ENCODE measurements around the gene OR10D3. TPM values are rescaled to one million over a fixed set of nuclear protein-coding genes. Genes with fewer than 3 reads are reported as not detected.

Gene OR10D3
- total RNA-seq, 5 donors from 2014 or later (not counting 1 experiment from before 2014, with no cell fraction given), result not detected

- H3K27ac ChIP-seq (ENCODE audit: low read length), result no peak overlapping the region
- no peaks in the 10 kb centered on the region for H3K36me3 Mint-ChIP-seq
- 40% methylated on average over 1 of the region's 3 CpGs for WGBS (ENCODE audit: insufficient coverage)
- H3K4me1 ChIP-seq (ENCODE audit: control insufficient read depth in 1 of 2, extremely low read depth in 1 of 2, insufficient read depth in 2 of 2, low read length in 2 of 2), result no peaks in the 10 kb centered on the region
- no peak overlapping the region for H3K4me3 Mint-ChIP-seq
- ChIA-PET POLR2A (no interaction called here), CTCF (no interaction called here)
- no peaks in the 10 kb centered on the region for H3K9me3 Mint-ChIP-seq
- no peak overlapping the region for H3K27ac Mint-ChIP-seq
- peaks cover 2 to 7% of the 10 kb centered on the region in 2 donors for H3K27me3 Mint-ChIP-seq
- H3K36me3 ChIP-seq (ENCODE audit: control insufficient read depth in 2 of 2, extremely low read depth in 1 of 2, insufficient read depth in 1 of 2, low read length in 1 of 2), result no peaks in the 10 kb centered on the region
- H3K9me3 ChIP-seq, result no peaks in the 10 kb centered on the region
- no peak overlapping the region for H3K4me3 ChIP-seq (ENCODE audit: control insufficient read depth in 1 of 2, extremely low read depth in 1 of 2, low read length in 1 of 2)
- H3K4me1 Mint-ChIP-seq, result no peaks in the 10 kb centered on the region
- H3K27me3 ChIP-seq (replicated peaks in 1 of 2; ENCODE audit: control insufficient read depth in 2 of 2, extremely low read depth in 1 of 2, insufficient read depth in 2 of 2, low read length in 1 of 2), result peaks cover 0 to 4% of the 10 kb centered on the region in 2 experiments
- ATAC-seq (replicated peaks in 1 of 4) (no peak), DNase-seq (no peak)
Observed at GRCh38 chr11:124202951-124203350, 19.8 kb downstream of the OR10D3 start.

GRCh38 chr11:124204008-124204407, 20.9 kb downstream of the OR10D3 start:
- Mint-ChIP-seq H3K36me3 (no peaks in the 10 kb centered on the region), H3K4me1 (no peaks in the 10 kb centered on the region), H3K9me3 (no peaks in the 10 kb centered on the region), H3K4me3 (no peak overlapping the region), H3K27me3 (no peaks in the 10 kb centered on the region), H3K27ac (no peak overlapping the region)
- Histone ChIP-seq H3K27me3 (replicated peaks in 1 of 2; ENCODE audit: control insufficient read depth in 2 of 2, extremely low read depth in 1 of 2, insufficient read depth in 2 of 2, low read length in 1 of 2) (peaks cover 0 to 4% of the 10 kb centered on the region in 2 experiments), H3K27ac (ENCODE audit: low read length) (no peak overlapping the region), H3K4me1 (ENCODE audit: control insufficient read depth in 1 of 2, extremely low read depth in 1 of 2, insufficient read depth in 2 of 2, low read length in 2 of 2) (no peaks in the 10 kb centered on the region), H3K36me3 (ENCODE audit: control insufficient read depth in 2 of 2, extremely low read depth in 1 of 2, insufficient read depth in 1 of 2, low read length in 1 of 2) (no peaks in the 10 kb centered on the region), H3K9me3 (no peaks in the 10 kb centered on the region), H3K4me3 (ENCODE audit: control insufficient read depth in 1 of 2, extremely low read depth in 1 of 2, low read length in 1 of 2) (no peak overlapping the region)
- DNase-seq (no peak), ATAC-seq (replicated peaks in 1 of 4) (peak in 1 of 4 experiments; percentile 37)
- ChIA-PET CTCF (no interaction called here), POLR2A (no interaction called here)
- 91% methylated on average over 4 of the region's 5 CpGs for WGBS (ENCODE audit: insufficient coverage)

- Mint-ChIP-seq H3K27ac (no peak overlapping the region), H3K9me3 (no peaks in the 10 kb centered on the region), H3K4me3 (no peak overlapping the region), H3K27me3 (no peaks in the 10 kb centered on the region), H3K36me3 (no peaks in the 10 kb centered on the region), H3K4me1 (no peaks in the 10 kb centered on the region)
- no peak for DNase-seq
- ChIA-PET CTCF (interaction anchor here in 1 of 2 donors (1.2 kb wide), 1 partner anchor 13 kb away, joined by 3 read pairs; no protein-coding TSS in a partner anchor), POLR2A (no interaction called here)
- Histone ChIP-seq H3K4me1 (ENCODE audit: control insufficient read depth in 1 of 2, extremely low read depth in 1 of 2, insufficient read depth in 2 of 2, low read length in 2 of 2) (no peaks in the 10 kb centered on the region), H3K36me3 (ENCODE audit: control insufficient read depth in 2 of 2, extremely low read depth in 1 of 2, insufficient read depth in 1 of 2, low read length in 1 of 2) (no peaks in the 10 kb centered on the region), H3K27ac (ENCODE audit: low read length) (no peak overlapping the region), H3K9me3 (no peaks in the 10 kb centered on the region), H3K27me3 (replicated peaks in 1 of 2; ENCODE audit: control insufficient read depth in 2 of 2, extremely low read depth in 1 of 2, insufficient read depth in 2 of 2, low read length in 1 of 2) (peaks cover 0 to 10% of the 10 kb centered on the region in 2 experiments), H3K4me3 (ENCODE audit: control insufficient read depth in 1 of 2, extremely low read depth in 1 of 2, low read length in 1 of 2) (no peak overlapping the region)
- 80% methylated on average over 2 of the region's 6 CpGs for WGBS (ENCODE audit: insufficient coverage)
- ATAC-seq (replicated peaks in 1 of 4), result no peak
Observed at GRCh38 chr11:124207102-124207792, 24.1 kb downstream of the OR10D3 start.

GRCh38 chr11:124209824-124210357, 26.7 kb downstream of the OR10D3 start:
- ATAC-seq (replicated peaks in 1 of 4), result no peak
- Histone ChIP-seq H3K36me3 (ENCODE audit: control insufficient read depth in 2 of 2, extremely low read depth in 1 of 2, insufficient read depth in 1 of 2, low read length in 1 of 2) (no peaks in the 10 kb centered on the region), H3K9me3 (no peaks in the 10 kb centered on the region), H3K27ac (ENCODE audit: low read length) (no peak overlapping the region), H3K27me3 (replicated peaks in 1 of 2; ENCODE audit: control insufficient read depth in 2 of 2, extremely low read depth in 1 of 2, insufficient read depth in 2 of 2, low read length in 1 of 2) (peaks cover 0 to 10% of the 10 kb centered on the region in 2 experiments), H3K4me1 (ENCODE audit: control insufficient read depth in 1 of 2, extremely low read depth in 1 of 2, insufficient read depth in 2 of 2, low read length in 2 of 2) (no peaks in the 10 kb centered on the region), H3K4me3 (ENCODE audit: control insufficient read depth in 1 of 2, extremely low read depth in 1 of 2, low read length in 1 of 2) (no peak overlapping the region)
- H3K27ac Mint-ChIP-seq, result no peak overlapping the region
- no peaks in the 10 kb centered on the region for H3K27me3 Mint-ChIP-seq
- CTCF ChIA-PET, result no interaction called here
- DNase-seq, result no peak
- no peak overlapping the region for H3K4me3 Mint-ChIP-seq
- H3K9me3 Mint-ChIP-seq, result no peaks in the 10 kb centered on the region
- H3K36me3 Mint-ChIP-seq, result no peaks in the 10 kb centered on the region
- no peaks in the 10 kb centered on the region for H3K4me1 Mint-ChIP-seq
- POLR2A ChIA-PET, result no interaction called here
- 81% methylated on average over 6 of the region's 6 CpGs for WGBS (ENCODE audit: insufficient coverage)

GRCh38 chr11:124210421-124210820, 27.3 kb downstream of the OR10D3 start:
- no peaks in the 10 kb centered on the region for H3K36me3 ChIP-seq (ENCODE audit: control insufficient read depth in 2 of 2, extremely low read depth in 1 of 2, insufficient read depth in 1 of 2, low read length in 1 of 2)
- no peaks in the 10 kb centered on the region for H3K27me3 Mint-ChIP-seq
- 55% methylated on average over 4 of the region's 5 CpGs for WGBS (ENCODE audit: insufficient coverage)
- DNase-seq, result no peak
- CTCF ChIA-PET, result no interaction called here
- no peak overlapping the region for H3K27ac ChIP-seq (ENCODE audit: low read length)
- no peak for ATAC-seq (replicated peaks in 1 of 4)
- no peak overlapping the region for H3K4me3 Mint-ChIP-seq
- H3K27me3 ChIP-seq (replicated peaks in 1 of 2; ENCODE audit: control insufficient read depth in 2 of 2, extremely low read depth in 1 of 2, insufficient read depth in 2 of 2, low read length in 1 of 2), result peaks cover 0 to 10% of the 10 kb centered on the region in 2 experiments
- no peaks in the 10 kb centered on the region for H3K4me1 Mint-ChIP-seq
- no peak overlapping the region for H3K27ac Mint-ChIP-seq
- no peaks in the 10 kb centered on the region for H3K36me3 Mint-ChIP-seq
- POLR2A ChIA-PET, result no interaction called here
- H3K9me3 ChIP-seq, result no peaks in the 10 kb centered on the region
- H3K4me1 ChIP-seq (ENCODE audit: control insufficient read depth in 1 of 2, extremely low read depth in 1 of 2, insufficient read depth in 2 of 2, low read length in 2 of 2), result no peaks in the 10 kb centered on the region
- no peak overlapping the region for H3K4me3 ChIP-seq (ENCODE audit: control insufficient read depth in 1 of 2, extremely low read depth in 1 of 2, low read length in 1 of 2)
- H3K9me3 Mint-ChIP-seq, result no peaks in the 10 kb centered on the region

- Mint-ChIP-seq H3K9me3 (no peaks in the 10 kb centered on the region), H3K27ac (no peak overlapping the region), H3K36me3 (no peaks in the 10 kb centered on the region), H3K4me3 (no peak overlapping the region), H3K27me3 (no peaks in the 10 kb centered on the region), H3K4me1 (no peaks in the 10 kb centered on the region)
- Histone ChIP-seq H3K4me1 (ENCODE audit: control insufficient read depth in 1 of 2, extremely low read depth in 1 of 2, insufficient read depth in 2 of 2, low read length in 2 of 2) (no peaks in the 10 kb centered on the region), H3K9me3 (no peaks in the 10 kb centered on the region), H3K4me3 (ENCODE audit: control insufficient read depth in 1 of 2, extremely low read depth in 1 of 2, low read length in 1 of 2) (no peak overlapping the region), H3K27ac (ENCODE audit: low read length) (no peak overlapping the region), H3K36me3 (ENCODE audit: control insufficient read depth in 2 of 2, extremely low read depth in 1 of 2, insufficient read depth in 1 of 2, low read length in 1 of 2) (no peaks in the 10 kb centered on the region), H3K27me3 (replicated peaks in 1 of 2; ENCODE audit: control insufficient read depth in 2 of 2, extremely low read depth in 1 of 2, insufficient read depth in 2 of 2, low read length in 1 of 2) (peaks cover 0 to 10% of the 10 kb centered on the region in 2 experiments)
- ATAC-seq (replicated peaks in 1 of 4) (no peak), DNase-seq (no peak)
- POLR2A ChIA-PET, result no interaction called here
- CTCF ChIA-PET, result no interaction called here
Observed at GRCh38 chr11:124211321-124211720, 28.2 kb downstream of the OR10D3 start.
